Erythroblast (primary cell): Measurements from ENCODE around the gene FSCN2.

Experiments
- DNase-seq, 2 experiments: peaks; one replicate each; lab custom pipeline; 2025; lab: John Stamatoyannopoulos, UW
- GATA1 ChIP-seq: IDR thresholded peaks from 2 replicates; pipeline ENCODE4 v1.6.1; 2011; ENCODE audit warnings: low read depth, mild to moderate bottlenecking, control low read depth, low read length, moderate library complexity
- POLR2A ChIP-seq: IDR thresholded peaks from 2 replicates; pipeline ENCODE4 v1.6.1; 2011; ENCODE audit warnings: mild to moderate bottlenecking, low read length

Gene FSCN2

GRCh38 chr17:81527591-81528383 lies at the start of gene FSCN2:
TSS of gene FSCN2 (plus strand) at chr17:81528377. CDS start at chr17:81528532, 155 bp downstream.
- TF ChIP-seq GATA1 (no peak), POLR2A (no peak)
- no peak for DNase-seq

- no peak for TF ChIP-seq POLR2A
- TF ChIP-seq GATA1: no peak
- no peak for DNase-seq
Measured at GRCh38 chr17:81479175-81480071, 48.8 kb upstream of the FSCN2 start.

GRCh38 chr17:81480140-81481072 lies 47.8 kb upstream of the FSCN2 start:
- DNase-seq: no peak
- TF ChIP-seq GATA1 (no peak), POLR2A (no peak)

GRCh38 chr17:81481073-81481799 lies 46.9 kb upstream of the FSCN2 start:
- TF ChIP-seq POLR2A (no peak), GATA1 (no peak)
- DNase-seq: peak; percentile 28 to 50

- TF ChIP-seq POLR2A: no peak
- TF ChIP-seq GATA1: no peak
- no peak for DNase-seq
Measured at GRCh38 chr17:81481815-81482505, 46.2 kb upstream of the FSCN2 start.

GRCh38 chr17:81482673-81483072 lies 45.5 kb upstream of the FSCN2 start:
- no peak for TF ChIP-seq GATA1
- TF ChIP-seq POLR2A: no peak
- DNase-seq: no peak

- TF ChIP-seq POLR2A (no peak), GATA1 (no peak)
- DNase-seq: no peak
Measured at GRCh38 chr17:81483085-81483861, 44.9 kb upstream of the FSCN2 start.

GRCh38 chr17:81483862-81484194 lies 44.3 kb upstream of the FSCN2 start:
- DNase-seq: no peak
- no peak for TF ChIP-seq GATA1
- TF ChIP-seq POLR2A: no peak

GRCh38 chr17:81484195-81484979 lies 43.8 kb upstream of the FSCN2 start:
- no peak for TF ChIP-seq GATA1
- TF ChIP-seq POLR2A: no peak
- peak; percentile 85 to 91 for DNase-seq

- TF ChIP-seq POLR2A (no peak), GATA1 (no peak)
- DNase-seq: no peak
Measured at GRCh38 chr17:81486199-81486810, 41.9 kb upstream of the FSCN2 start.

GRCh38 chr17:81487089-81487486 lies 41.1 kb upstream of the FSCN2 start:
- no peak for DNase-seq
- TF ChIP-seq POLR2A (no peak), GATA1 (no peak)
